Hematopoietic multipotent progenitor cell (in vitro differentiated cells): ENCODE data around the gene CTNNA2. TPM values are rescaled to one million over a fixed set of nuclear protein-coding genes. Genes with fewer than 3 reads are reported as not detected.

Experiments
- DNase-seq, 3 donors: peaks; one replicate each; pipeline ENCODE4 v3.0.0-alpha.2; 2011 to 2015; ENCODE audit warnings: low read depth in 2 of 3, low spot score in 2 of 3
- total RNA-seq: library from RNA; depleted of rRNA; stranded (reverse); fragments of >200 nt; gene quantifications from one replicate; pipeline ENCODE4 v1.2.3, GENCODE V29; 2012

CTNNA2 gene
- total RNA-seq, 1 donor, result not detected

- DNase-seq, result no peak
These were observed 331.2 kb downstream of the CTNNA2 start for GRCh38 chr2:79844011-79844410.

- no peak for DNase-seq
These were observed 334.0 kb downstream of the CTNNA2 start for GRCh38 chr2:79846878-79847277.

GRCh38 chr2:79849241-79849640, 336.4 kb downstream of the CTNNA2 start:
- no peak for DNase-seq

GRCh38 chr2:79849949-79850348, 337.1 kb downstream of the CTNNA2 start:
- no peak for DNase-seq

- no peak for DNase-seq
These were observed 338.1 kb downstream of the CTNNA2 start for GRCh38 chr2:79850912-79851311.

- no peak for DNase-seq
These were observed 342.6 kb downstream of the CTNNA2 start for GRCh38 chr2:79855264-79856006.

- no peak for DNase-seq
These were observed 345.0 kb downstream of the CTNNA2 start for GRCh38 chr2:79857888-79858287.

GRCh38 chr2:79860228-79861058, 347.6 kb downstream of the CTNNA2 start:
- peak in 1 of 3 donors; percentile 30 for DNase-seq

GRCh38 chr2:79861059-79861374, 348.2 kb downstream of the CTNNA2 start:
- no peak for DNase-seq

- DNase-seq, result no peak
These were observed 349.9 kb downstream of the CTNNA2 start for GRCh38 chr2:79862756-79863155.

GRCh38 chr2:79872656-79873055, 359.8 kb downstream of the CTNNA2 start:
- DNase-seq, result no peak

GRCh38 chr2:79874015-79874414, 361.2 kb downstream of the CTNNA2 start:
- DNase-seq, result no peak

GRCh38 chr2:79876430-79876829, 363.6 kb downstream of the CTNNA2 start:
- peak in 1 of 3 donors; percentile 5 for DNase-seq

GRCh38 chr2:79882548-79882947, 369.7 kb downstream of the CTNNA2 start:
- DNase-seq, result no peak

- DNase-seq, result peak in 2 of 3 donors; percentile 44 to 78
These were observed 375.0 kb downstream of the CTNNA2 start for GRCh38 chr2:79887747-79888374.

GRCh38 chr2:79892123-79892522, 379.3 kb downstream of the CTNNA2 start:
- no peak for DNase-seq

- DNase-seq, result no peak
These were observed 386.3 kb downstream of the CTNNA2 start for GRCh38 chr2:79899196-79899595.

GRCh38 chr2:79901161-79901560, 388.3 kb downstream of the CTNNA2 start:
- peak in 1 of 3 donors; percentile 13 for DNase-seq

- DNase-seq, result no peak
These were observed 390.6 kb downstream of the CTNNA2 start for GRCh38 chr2:79903222-79904000.

GRCh38 chr2:79906139-79906890, 393.5 kb downstream of the CTNNA2 start:
- no peak for DNase-seq
